RKO (cell line): Measurements from ENCODE around the gene PARK7.

Experiments used
- DNase-seq: peaks from one replicate; pipeline ENCODE4 v3.0.0-alpha.2; 2016; ENCODE audit warnings: low spot score

Gene PARK7

GRCh38 chr1:8010080-8010664 is 48.7 kb downstream of the PARK7 start:
- no peak for DNase-seq

- DNase-seq = no peak
Observed at GRCh38 chr1:8011016-8011415, 49.5 kb downstream of the PARK7 start.

DNA sequence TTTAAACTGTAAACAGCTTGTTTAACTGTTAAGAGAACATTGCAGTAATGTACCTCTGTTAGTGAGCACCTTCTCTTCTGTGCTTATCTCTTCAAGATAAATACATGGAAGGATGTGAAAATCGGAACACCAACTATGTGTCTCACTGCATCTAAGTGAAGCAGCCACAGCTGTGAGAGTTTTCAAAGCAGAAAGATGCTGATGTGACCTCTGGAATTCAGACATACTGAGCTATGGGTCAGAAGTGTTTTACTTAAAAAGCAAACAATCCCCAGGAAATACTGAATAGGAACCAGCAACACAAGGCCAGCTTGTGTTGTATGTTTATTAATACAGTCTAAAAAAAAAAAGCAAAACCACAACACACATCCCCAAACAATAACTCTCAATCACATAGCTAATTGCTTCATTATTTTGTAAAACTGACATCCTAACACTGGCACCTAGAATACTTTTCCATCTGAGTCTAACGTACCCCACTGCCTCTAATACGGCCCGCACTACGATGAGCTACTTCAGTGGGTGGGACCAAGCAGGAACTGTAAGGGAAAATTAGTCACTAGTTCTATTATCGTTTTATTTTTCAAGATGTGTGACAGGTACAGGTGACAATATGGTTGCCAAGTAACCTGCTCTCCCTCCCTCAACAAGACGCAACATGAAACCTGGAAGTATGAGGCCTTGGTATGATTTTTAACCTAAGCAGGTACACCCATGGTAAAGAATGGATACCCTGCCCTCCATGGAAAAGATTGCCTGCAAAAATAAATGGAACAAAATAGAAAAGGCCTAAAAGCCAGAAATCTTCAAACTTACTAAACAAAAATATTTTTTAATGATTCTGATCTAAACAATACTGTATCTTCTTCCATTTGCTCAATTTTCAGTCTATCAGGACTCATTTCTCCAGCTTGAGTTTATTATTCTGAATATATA is 50.7 kb downstream of the PARK7 start:
- DNase-seq = no peak

DNA sequence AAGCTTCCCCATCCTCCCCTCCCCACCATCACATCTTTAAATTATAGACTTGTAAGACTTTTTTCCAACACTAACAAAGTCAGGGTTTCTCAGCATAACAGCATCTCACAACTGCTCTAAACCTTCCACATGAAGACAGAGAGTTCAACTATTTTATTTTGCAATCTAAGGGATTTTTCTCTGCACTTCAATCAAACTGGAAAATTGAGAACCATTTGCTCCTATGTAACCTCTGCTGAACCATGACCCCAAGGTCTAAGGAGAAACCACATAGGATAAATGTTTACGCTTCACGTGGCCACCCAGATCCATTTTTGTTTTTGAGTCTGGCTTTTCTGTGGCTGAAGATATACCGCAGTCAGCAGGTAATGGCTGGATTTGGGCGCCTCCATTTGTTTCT is 51.4 kb downstream of the PARK7 start:
- DNase-seq = no peak

DNA sequence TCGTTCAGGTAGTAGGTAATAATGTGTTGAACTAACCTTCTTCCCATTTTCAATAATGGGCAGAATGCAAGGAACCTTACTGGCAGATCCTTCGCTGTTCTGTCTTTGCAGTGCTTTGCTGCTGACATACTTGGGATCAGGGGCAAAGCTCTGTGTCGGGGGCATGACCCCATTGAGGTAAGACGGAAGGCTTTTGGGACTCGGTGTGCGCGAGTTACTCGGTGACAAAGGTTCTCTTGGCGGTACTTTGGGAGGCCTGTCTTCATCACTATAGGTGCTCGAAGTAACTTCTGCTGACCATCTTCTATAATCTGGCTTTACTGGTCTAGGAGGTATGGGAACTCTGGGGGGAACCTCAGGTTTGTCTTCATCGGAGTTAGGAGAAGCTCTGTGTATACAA is 51.9 kb downstream of the PARK7 start:
- DNase-seq = no peak

- DNase-seq = no peak
Observed at GRCh38 chr1:8013800-8014199, 52.3 kb downstream of the PARK7 start.

GRCh38 chr1:8014381-8014988 is 53.0 kb downstream of the PARK7 start:
- no peak for DNase-seq

DNA sequence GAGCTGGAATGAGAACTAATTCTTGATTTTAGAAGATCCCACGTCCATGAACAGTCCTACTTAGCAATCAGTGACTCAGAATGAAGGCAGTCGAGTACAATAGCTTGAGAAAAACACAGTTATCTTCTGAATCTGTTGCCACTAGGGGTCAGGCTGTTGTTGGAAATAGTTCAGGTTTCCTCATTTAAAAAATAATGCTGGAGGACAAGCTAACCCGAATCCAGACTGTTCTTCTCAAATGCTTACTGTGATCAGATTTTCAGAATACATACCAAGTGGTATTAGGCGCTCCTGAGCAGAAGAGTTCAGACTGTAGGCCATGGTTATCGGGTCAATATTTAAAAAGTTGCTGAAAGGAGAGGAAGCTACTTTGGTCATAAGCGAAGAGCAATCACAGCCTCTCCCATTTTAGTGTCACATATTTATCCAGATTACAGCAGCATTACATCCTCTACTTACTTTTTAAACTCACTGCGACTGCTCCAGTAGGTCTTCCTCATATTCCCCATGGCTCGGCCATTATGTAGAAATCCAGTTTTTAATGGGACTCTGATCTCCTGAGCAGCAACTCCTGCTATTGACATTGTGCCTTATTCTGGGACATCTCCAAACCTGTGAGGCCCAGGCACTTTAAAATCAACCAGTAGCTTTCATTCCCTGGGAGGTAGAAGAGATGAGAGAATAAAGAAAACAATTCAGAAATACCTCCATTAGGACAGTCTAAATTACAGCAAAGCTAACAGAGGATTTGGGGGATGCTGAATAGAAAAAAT is 53.7 kb downstream of the PARK7 start:
- DNase-seq = peak; percentile 90

DNA sequence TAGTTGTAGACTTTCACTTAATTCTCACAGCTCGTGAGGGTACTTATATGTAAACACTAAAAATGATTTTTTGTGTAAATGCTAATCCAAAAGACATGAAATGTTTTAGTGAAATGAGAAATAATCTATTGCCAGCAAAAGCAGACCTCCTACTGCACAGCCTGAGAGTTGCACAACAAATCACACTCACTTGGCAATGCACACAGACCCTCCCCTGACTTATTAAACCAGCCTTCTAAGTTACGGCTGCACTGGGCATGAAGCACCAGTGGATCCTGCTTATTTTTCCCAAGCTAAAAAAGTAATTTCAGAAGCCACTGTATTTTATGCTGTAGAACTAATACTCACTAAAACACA is 54.3 kb downstream of the PARK7 start:
- no peak for DNase-seq

GRCh38 chr1:8016210-8016894 is 54.8 kb downstream of the PARK7 start:
- DNase-seq = no peak

- DNase-seq = no peak
Observed at GRCh38 chr1:8016895-8017241, 55.4 kb downstream of the PARK7 start.

GRCh38 chr1:8017495-8018197 is 56.1 kb downstream of the PARK7 start:
- DNase-seq = no peak

GRCh38 chr1:8018492-8019228 is 57.1 kb downstream of the PARK7 start:
- no peak for DNase-seq

DNA sequence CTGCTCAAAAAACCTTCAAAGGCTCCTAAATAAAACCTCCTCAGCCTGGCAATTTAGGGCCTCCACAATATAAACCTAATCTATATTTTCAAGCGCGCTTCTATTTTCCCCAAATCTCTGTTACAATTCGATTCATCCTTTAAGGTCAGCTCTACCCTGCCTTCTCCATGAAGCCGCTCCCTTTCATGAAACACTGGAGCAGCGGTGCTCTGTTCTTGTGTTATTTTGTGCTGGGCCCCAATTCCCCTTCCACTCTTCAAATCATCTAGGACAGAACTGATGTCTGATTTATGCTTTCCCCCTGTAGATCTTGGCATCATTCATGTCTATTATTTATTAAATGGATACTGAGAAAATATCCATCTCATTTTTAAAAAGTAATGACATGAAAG is 57.7 kb downstream of the PARK7 start:
- DNase-seq = no peak

- peak; percentile 64 for DNase-seq
Observed at GRCh38 chr1:8020032-8020431, 58.5 kb downstream of the PARK7 start.

GRCh38 chr1:8021676-8022266 is 60.3 kb downstream of the PARK7 start:
- DNase-seq = no peak

DNA sequence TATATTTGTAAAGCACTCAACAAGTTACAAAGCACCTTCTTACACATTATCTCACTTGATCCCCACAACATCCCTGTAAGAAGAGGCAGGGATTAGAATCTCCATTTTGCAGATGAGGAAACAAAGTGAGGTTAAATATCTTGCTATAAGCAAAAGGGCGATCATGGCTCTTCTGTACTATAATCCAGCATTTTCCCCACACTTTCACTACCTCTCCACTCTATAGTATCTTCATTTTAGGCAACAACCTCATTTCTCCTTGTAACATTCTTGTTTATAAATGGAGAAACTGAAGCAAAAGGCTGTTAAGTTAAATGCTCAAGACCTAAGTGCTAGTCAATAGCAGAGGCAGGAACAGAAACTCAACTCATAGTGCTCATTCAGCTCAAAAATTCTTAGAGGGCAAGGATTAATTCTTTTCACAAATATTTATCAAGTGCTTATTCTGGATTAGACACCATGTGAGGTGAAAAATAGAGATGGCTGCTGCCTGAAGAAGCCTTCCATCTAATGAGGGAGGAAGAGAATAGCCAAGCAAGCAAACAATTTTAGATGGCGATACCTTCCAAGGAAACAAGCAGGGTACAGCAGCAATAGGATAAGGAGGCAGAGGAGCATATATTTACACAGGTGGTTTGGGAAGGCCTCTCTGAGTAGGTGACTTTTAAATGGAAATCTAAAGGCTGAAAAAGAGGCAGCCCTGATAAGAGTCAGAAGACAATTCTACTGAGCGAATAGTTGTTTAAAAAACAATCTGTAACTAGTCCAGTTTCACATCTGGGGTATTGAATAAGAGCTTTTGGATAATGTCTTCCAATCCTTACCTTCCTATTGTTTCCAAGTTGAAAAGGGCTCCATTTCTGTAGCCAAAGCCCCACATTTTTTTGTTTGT is 61.1 kb downstream of the PARK7 start:
- no peak for DNase-seq

GRCh38 chr1:8023287-8023994 is 61.9 kb downstream of the PARK7 start:
- no peak for DNase-seq

GRCh38 chr1:8023995-8024313 is 62.4 kb downstream of the PARK7 start:
- no peak for DNase-seq
